PC-9 (cell line): ENCODE measurements around the gene TRPV2. TPM values are rescaled to one million over a fixed set of nuclear protein-coding genes. Genes with fewer than 3 reads are reported as not detected.

Experiments used
- Bru-seq: library from RNA; stranded (reverse); fragments of 400-500 nt; gene quantifications from one replicate; lab custom pipeline; 2021; lab: Mats Ljungman, UMichigan
- BruChase-seq, 2 experiments: library from RNA; stranded (reverse); fragments of 400-500 nt; gene quantifications; one replicate each; lab custom pipeline; 2021; lab: Mats Ljungman, UMichigan
- BruUV-seq: library from RNA; stranded (reverse); fragments of 400-500 nt; replicated peaks from 2 replicates; lab custom pipeline; 2021; lab: Mats Ljungman, UMichigan
- CTCF ChIA-PET: fragments of 300-600 bp; sonication (Branson Sonifier 250); formaldehyde crosslinking; loops from one replicate; lab custom pipeline; 2022; ENCODE audit warnings: antibody characterized with exemption; lab: Charles Lee
- POLR2A ChIA-PET: fragments of 300-600 bp; sonication (Branson Sonifier 250); formaldehyde crosslinking; loops from one replicate; lab custom pipeline; 2022; ENCODE audit warnings: antibody characterized with exemption; ENCODE audit not compliant: unreplicated experiment; lab: Charles Lee
- DNase-seq, 2 experiments: peaks; one replicate each; pipeline versions ENCODE4 v3.0.0 to v3.0.0-alpha.2; 2015 to 2022; ENCODE audit warnings: mixed read lengths in 1 of 2
- H2AFZ ChIP-seq: fragments of 200-600 bp; sonication (generic); 2 replicates; pipeline ENCODE4 v1.8.1; 2017; ENCODE audit warnings: antibody characterized with exemption
- H3F3A ChIP-seq: fragments of 200-600 bp; sonication (generic); 2 replicates; pipeline ENCODE4 v1.8.1; 2017; ENCODE audit warnings: antibody characterized with exemption, mild to moderate bottlenecking, low read depth; ENCODE audit not compliant: insufficient read depth
- H3K27ac ChIP-seq: fragments of 200-600 bp; sonication (generic); 2 replicates; pipeline ENCODE4 v1.6.1; 2016; ENCODE audit warnings: mixed run types
- H3K27me3 ChIP-seq: fragments of 200-600 bp; sonication (generic); 2 replicates; pipeline ENCODE4 v1.6.1; 2016; ENCODE audit warnings: low read depth, mixed run types; ENCODE audit not compliant: insufficient read depth
- H3K36me3 ChIP-seq: fragments of 200-600 bp; sonication (generic); 2 replicates; pipeline ENCODE4 v1.6.1; 2016; ENCODE audit warnings: low read depth, mixed run types
- H3K4me1 ChIP-seq: fragments of 200-600 bp; sonication (generic); replicated peaks from 2 replicates; pipeline ENCODE4 v1.6.1; 2016; ENCODE audit warnings: mixed run types; ENCODE audit not compliant: insufficient read depth
- H3K4me2 ChIP-seq: fragments of 200-600 bp; sonication (generic); 2 replicates; pipeline ENCODE4 v1.6.1; 2017; ENCODE audit warnings: mixed run types
- H3K4me3 ChIP-seq: fragments of 200-600 bp; sonication (generic); 2 replicates; pipeline ENCODE4 v1.6.1; 2016; ENCODE audit warnings: mixed run types
- H3K79me2 ChIP-seq: fragments of 200-600 bp; sonication (generic); 2 replicates; pipeline ENCODE4 v1.6.1; 2017; ENCODE audit warnings: low read depth, mixed run types
- H3K9me2 ChIP-seq: fragments of 200-600 bp; sonication (generic); 2 replicates; pipeline ENCODE4 v1.8.1; 2017; ENCODE audit warnings: mild to moderate bottlenecking; ENCODE audit not compliant: insufficient read depth
- H3K9me3 ChIP-seq: fragments of 200-600 bp; sonication (generic); 2 replicates; pipeline ENCODE4 v1.8.1; 2016; ENCODE audit warnings: low read depth; ENCODE audit not compliant: insufficient read depth
- H4K20me1 ChIP-seq: fragments of 200-600 bp; sonication (generic); 2 replicates; pipeline ENCODE4 v1.8.1; 2017; ENCODE audit not compliant: insufficient read depth
- CTCF ChIP-seq: fragments of 200-600 bp; sonication (generic); conservative IDR thresholded peaks from 2 replicates; pipeline ENCODE4 v1.6.1; 2017; ENCODE audit warnings: mixed run types, antibody characterized with exemption, mild to moderate bottlenecking, moderate library complexity
- EZH2 ChIP-seq: fragments of 200-600 bp; sonication (generic); IDR thresholded peaks from 2 replicates; pipeline ENCODE4 v1.8.0; 2017; ENCODE audit warnings: antibody characterized with exemption, low read depth
- intact Hi-C: fragments of 100-400 bp; cut with micrococcal nuclease; formaldehyde crosslinking; loops from one replicate; pipeline ENCODE4 v1.10.0; 2022; ENCODE audit not compliant: unreplicated experiment
- long read RNA-seq: library from polyadenylated mRNA; stranded (forward); transcript quantifications from one replicate; pipeline ENCODE4 v2.0.0, GENCODE V29; 2022
- total RNA-seq: library from RNA; stranded (reverse); gene quantifications from 2 replicates; pipeline ENCODE4 v1.2.3, GENCODE V29; 2021

TRPV2 gene
- total RNA-seq (3.1 and 5.3 TPM in 2 replicates), Bru-seq, nascent RNA (percentile 31 among the genes with signal in this experiment), BruChase-seq, experiment 1, labeled RNA remaining after a 2-hour chase (percentile 30 among the genes with signal in this experiment), BruChase-seq, experiment 2, labeled RNA remaining after a 6-hour chase (percentile 29 among the genes with signal in this experiment)
- long read RNA-seq, partial matches to known transcripts, result 4 of 8 reads
- long read RNA-seq, other reads (novel, unspliced or antisense), result 4 of 8 reads

DNA sequence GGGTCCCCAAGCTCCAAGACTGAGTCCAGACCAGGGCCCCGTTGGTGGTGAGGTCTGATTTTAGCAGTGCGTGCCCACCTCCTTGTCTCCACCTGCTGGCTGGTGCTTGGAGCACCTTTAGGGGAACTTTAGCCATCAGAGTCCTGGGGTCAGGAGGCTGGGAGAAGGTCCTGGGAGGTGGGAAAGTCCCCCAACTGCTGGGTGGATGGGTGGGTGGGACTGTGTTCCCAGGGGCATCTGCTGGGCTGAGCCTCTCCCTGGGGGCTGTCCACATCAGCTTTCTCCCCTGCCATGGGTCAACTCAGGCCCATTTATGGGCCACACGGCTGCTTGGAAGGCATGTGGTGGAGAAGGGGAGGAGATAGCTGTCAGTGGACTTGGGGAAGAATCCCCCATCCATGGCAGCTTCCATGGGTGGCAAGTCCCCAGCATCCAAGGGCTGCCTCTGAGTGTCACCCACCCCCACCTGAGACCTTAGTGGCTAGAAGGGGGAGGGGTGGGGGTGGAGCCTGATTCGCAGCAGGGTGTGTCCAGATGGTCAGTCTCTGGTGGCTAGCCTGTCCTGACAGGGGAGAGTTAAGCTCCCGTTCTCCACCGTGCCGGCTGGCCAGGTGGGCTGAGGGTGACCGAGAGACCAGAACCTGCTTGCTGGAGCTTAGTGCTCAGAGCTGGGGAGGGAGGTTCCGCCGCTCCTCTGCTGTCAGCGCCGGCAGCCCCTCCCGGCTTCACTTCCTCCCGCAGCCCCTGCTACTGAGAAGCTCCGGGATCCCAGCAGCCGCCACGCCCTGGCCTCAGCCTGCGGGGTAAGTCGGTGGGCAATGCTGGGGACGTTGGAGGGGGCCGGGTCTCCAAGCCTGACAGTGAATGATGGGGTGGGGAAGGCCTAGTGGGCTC is at the start of gene TRPV2:
Gene TRPV2 (plus strand): TSS at position 541 of the 894 bp plus-strand sequence. CDS start 2,098 bp downstream, outside the sequence.
- Histone ChIP-seq H3K4me2 (no peak within 1 kb of the TSS), H2AFZ (no peak within 1 kb of the TSS), H3K36me3 (no peaks in the 10 kb centered on the region), H3K27ac (no peak within 1 kb of the TSS), H4K20me1 (no peaks in the 10 kb centered on the region), H3K4me3 (no peak within 1 kb of the TSS), H3K4me1 (peaks cover 29% of the 10 kb centered on the region), H3K9me2 (no peaks in the 10 kb centered on the region), H3F3A (peaks cover 19% of the 10 kb centered on the region), H3K9me3 (no peaks in the 10 kb centered on the region), H3K79me2 (no peaks in the 10 kb centered on the region), H3K27me3 (no peaks in the 10 kb centered on the region)
- no peak for TF ChIP-seq EZH2
- no peak; the same call in 1 of the 2 replicates for TF ChIP-seq CTCF
- no TSS peak for BruUV-seq
- intact Hi-C loops, result no loop called here
- no peak for DNase-seq
- ChIA-PET POLR2A (no interaction called here), CTCF (interaction anchor here (0.6 to 1.2 kb wide), 2 partner anchors 51 to 79 kb away, joined by 4 to 5 read pairs; no protein-coding TSS in a partner anchor)

DNA sequence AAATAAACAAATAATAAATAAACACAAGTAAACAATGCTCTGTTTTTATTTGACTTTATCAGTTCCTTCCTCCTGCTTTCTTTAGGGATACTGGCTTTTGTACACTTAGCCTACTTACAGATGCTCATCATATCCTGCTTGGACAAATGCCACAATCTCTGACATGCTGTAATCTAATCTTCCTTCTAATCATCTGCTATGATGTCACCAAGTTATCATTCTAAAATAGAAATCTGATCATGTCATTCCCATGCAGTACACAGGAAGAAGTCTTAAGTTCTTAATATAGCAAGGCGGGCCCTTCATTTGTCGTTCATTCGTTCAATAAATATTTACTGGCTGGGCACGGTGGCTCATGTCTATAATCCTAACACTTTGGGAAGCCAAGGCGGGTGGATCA is 43.6 kb upstream of the TRPV2 start:
- Histone ChIP-seq H3K36me3 (no peaks in the 10 kb centered on the region), H2AFZ (no peak overlapping the region), H3K4me2 (no peak overlapping the region), H3K4me1 (no peaks in the 10 kb centered on the region), H3K4me3 (no peak overlapping the region), H3K9me3 (no peaks in the 10 kb centered on the region), H3F3A (no peaks in the 10 kb centered on the region), H3K79me2 (no peaks in the 10 kb centered on the region), H3K9me2 (no peaks in the 10 kb centered on the region), H3K27me3 (no peaks in the 10 kb centered on the region), H3K27ac (no peak overlapping the region), H4K20me1 (no peaks in the 10 kb centered on the region)
- DNase-seq, result no peak
- BruUV-seq, result no TSS peak
- TF ChIP-seq EZH2, result no peak
- no peak for TF ChIP-seq CTCF
- ChIA-PET CTCF (no interaction called here), POLR2A (no interaction called here)
- intact Hi-C loops, result no loop called here

GRCh38 chr17:16374146-16374938 is 41.0 kb upstream of the TRPV2 start:
- no peaks in the 10 kb centered on the region for H3K9me3 ChIP-seq
- H3K4me1 ChIP-seq, result peaks cover 18% of the 10 kb centered on the region
- H3K4me3 ChIP-seq, result no peak overlapping the region
- no peak overlapping the region for H3K27ac ChIP-seq
- POLR2A ChIA-PET, result no interaction called here
- H2AFZ ChIP-seq, result no peak overlapping the region
- no peaks in the 10 kb centered on the region for H3K9me2 ChIP-seq
- TF ChIP-seq CTCF, result no peak
- no peak for TF ChIP-seq EZH2
- no peaks in the 10 kb centered on the region for H3K79me2 ChIP-seq
- intact Hi-C loops, result no loop called here
- no peak overlapping the region for H3K4me2 ChIP-seq
- no peaks in the 10 kb centered on the region for H3K27me3 ChIP-seq
- no peak for DNase-seq
- no TSS peak for BruUV-seq
- no peaks in the 10 kb centered on the region for H3K36me3 ChIP-seq
- H3F3A ChIP-seq, result peaks cover 14% of the 10 kb centered on the region; the same call in 1 of the 2 replicates
- no peaks in the 10 kb centered on the region for H4K20me1 ChIP-seq
- CTCF ChIA-PET, result interaction anchor here (1.3 kb wide), 1 partner anchor 11 kb away, joined by 5 read pairs; no protein-coding TSS in a partner anchor
